Neural cell (in vitro differentiated cells): Measurements from ENCODE around the gene LTB4R2. TPM values are rescaled to one million over a fixed set of nuclear protein-coding genes. Genes with fewer than 3 reads are reported as not detected.

ENCODE experiments used
- H2AFZ ChIP-seq: fragments of 200-600, 300-800 bp; sonication (generic), shearing (Covaris generic); 2 replicates; pipeline ENCODE4 v1.6.0; 2014; ENCODE audit warnings: low read depth, mild to moderate bottlenecking, antibody characterized with exemption, low read length, moderate library complexity
- H3F3A ChIP-seq: fragments of 200-600 bp; shearing (Covaris generic); 2 replicates; pipeline ENCODE4 v1.6.1; 2016; ENCODE audit warnings: mild to moderate bottlenecking, moderate library complexity, mixed read lengths, antibody characterized with exemption, low read length; ENCODE audit not compliant: insufficient read depth, poor library complexity, severe bottlenecking
- H3K27ac ChIP-seq: fragments of 200-600, 300-800 bp; sonication (generic), shearing (Covaris generic); 2 replicates; pipeline ENCODE4 v1.5.1; 2014; ENCODE audit warnings: mild to moderate bottlenecking, low read length, moderate library complexity
- H3K27me3 ChIP-seq: fragments of 300-800, 200-600 bp; sonication (generic), shearing (Covaris generic); 2 replicates; pipeline ENCODE4 v1.6.0; 2014; ENCODE audit warnings: mild to moderate bottlenecking, low read depth, low read length, moderate library complexity; ENCODE audit not compliant: insufficient read depth
- H3K36me3 ChIP-seq: fragments of 300-800, 200-600 bp; sonication (generic), shearing (Covaris generic); 2 replicates; pipeline ENCODE4 v1.5.1; 2014; ENCODE audit warnings: mild to moderate bottlenecking, antibody characterized with exemption, low read length, moderate library complexity; ENCODE audit not compliant: insufficient read depth
- H3K4me2 ChIP-seq: fragments of 300-800, 200-600 bp; sonication (generic), shearing (Covaris generic); 2 replicates; pipeline ENCODE4 v1.6.0; 2014; ENCODE audit warnings: mild to moderate bottlenecking, low read length
- H3K4me3 ChIP-seq: fragments of 300-800, 200-600 bp; sonication (generic), shearing (Covaris generic); 2 replicates; pipeline ENCODE4 v1.5.1; 2014; ENCODE audit warnings: mild to moderate bottlenecking, low read length, moderate library complexity
- H3K79me2 ChIP-seq: fragments of 200-600 bp; shearing (Covaris generic); replicated peaks from 2 replicates; pipeline ENCODE4 v1.6.0; 2014; ENCODE audit warnings: mild to moderate bottlenecking, low read length, moderate library complexity; ENCODE audit not compliant: insufficient read depth
- H3K9ac ChIP-seq: fragments of 300-800, 200-600 bp; sonication (generic), shearing (Covaris generic); 2 replicates; pipeline ENCODE4 v1.6.1; 2016; ENCODE audit warnings: mild to moderate bottlenecking, low read length, mixed read lengths
- H3K9me2 ChIP-seq: fragments of 200-600 bp; shearing (Covaris generic); 2 replicates; pipeline ENCODE4 v1.6.1; 2016; ENCODE audit warnings: mild to moderate bottlenecking, low read length, mixed read lengths; ENCODE audit not compliant: insufficient read depth
- H3K9me3 ChIP-seq: fragments of 200-600, 300-800 bp; sonication (generic), shearing (Covaris generic); 2 replicates; pipeline ENCODE4 v1.6.1; 2016; ENCODE audit warnings: mild to moderate bottlenecking, mixed run types, low read length, moderate library complexity, mixed read lengths
- H4K20me1 ChIP-seq: fragments of 200-600 bp; shearing (Covaris generic); 2 replicates; pipeline ENCODE4 v1.6.1; 2016; ENCODE audit warnings: mild to moderate bottlenecking, mixed run types; ENCODE audit not compliant: insufficient read depth
- EP300 ChIP-seq: fragments of 450-650 bp; conservative IDR thresholded peaks from 2 replicates; pipeline ENCODE4 v1.6.1; 2014; ENCODE audit warnings: antibody characterized with exemption, mild to moderate bottlenecking, moderate library complexity; ENCODE audit not compliant: poor library complexity, severe bottlenecking
- EZH2 ChIP-seq: fragments of 200-600, 300-800 bp; shearing (Covaris generic), sonication (generic); IDR thresholded peaks from 2 replicates; pipeline ENCODE4 v1.6.1; 2014; ENCODE audit warnings: antibody characterized with exemption, low read length, borderline replicate concordance, mild to moderate bottlenecking; ENCODE audit not compliant: insufficient read depth, poor library complexity, severe bottlenecking
- MXI1 ChIP-seq: fragments of 450-650 bp; conservative IDR thresholded peaks from 2 replicates; pipeline ENCODE4 v1.6.1; 2014; ENCODE audit warnings: antibody characterized with exemption, mild to moderate bottlenecking; ENCODE audit not compliant: poor library complexity, severe bottlenecking
- POLR2AphosphoS5 ChIP-seq: IDR thresholded peaks from 2 replicates; pipeline ENCODE4 v1.6.1; 2012
- RAD21 ChIP-seq: fragments of 450-650 bp; conservative IDR thresholded peaks from 2 replicates; pipeline ENCODE4 v1.6.1; 2014; ENCODE audit warnings: antibody characterized with exemption, mild to moderate bottlenecking, moderate library complexity
- SMC3 ChIP-seq: fragments of 450-650 bp; conservative IDR thresholded peaks from 2 replicates; pipeline ENCODE4 v1.6.1; 2014; ENCODE audit warnings: antibody characterized with exemption, mild to moderate bottlenecking, moderate library complexity; ENCODE audit not compliant: poor library complexity
- TAF1 ChIP-seq: IDR thresholded peaks from 2 replicates; pipeline ENCODE4 v1.6.1; 2012; ENCODE audit warnings: low read depth
- polyA plus RNA-seq: library from polyadenylated mRNA; depleted of rRNA; stranded (reverse); fragments of >200 nt; gene quantifications from 2 replicates; pipeline ENCODE4 v1.2.3, GENCODE V29; 2014
- TF ChIP-seq, protein P1 (sequence below): IDR thresholded peaks from 2 replicates; pipeline ENCODE4 v1.6.1; 2012; ENCODE audit warnings: borderline replicate concordance
- TF ChIP-seq, protein P2 (sequence below): fragments of 450-650 bp; IDR thresholded peaks from 2 replicates; pipeline ENCODE4 v1.5.1; 2014; ENCODE audit warnings: antibody characterized with exemption, mild to moderate bottlenecking, moderate library complexity; ENCODE audit not compliant: poor library complexity, severe bottlenecking

Gene LTB4R2
- polyA plus RNA-seq, 1 donor from 2014 or later = 5.0 TPM

DNA sequence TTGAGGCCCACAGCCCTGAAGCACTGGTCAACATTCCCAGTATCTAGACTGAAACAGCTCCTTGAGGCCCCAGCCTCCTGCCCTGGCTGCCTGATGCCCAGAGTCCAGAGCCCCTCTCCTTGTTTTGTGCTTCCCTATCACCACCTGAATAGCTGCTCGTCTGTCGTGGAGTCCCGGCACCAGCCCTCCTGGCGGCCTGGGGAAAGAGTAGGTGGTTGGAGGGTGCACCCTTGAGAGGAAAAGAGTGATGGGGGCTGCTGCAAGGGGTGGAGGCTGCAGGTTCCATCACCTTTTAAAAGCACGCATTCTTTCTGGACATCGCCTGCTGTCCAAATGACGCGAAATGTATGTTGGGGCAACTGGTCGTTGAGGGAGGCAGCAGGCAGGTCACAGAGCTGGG lies 41.7 kb upstream of the LTB4R2 start:
- Histone ChIP-seq H3K27ac (no peak overlapping the region), H3K4me3 (no peak overlapping the region), H3K79me2 (no peaks in the 10 kb centered on the region), H3K36me3 (no peaks in the 10 kb centered on the region), H2AFZ (no peak overlapping the region), H3K9me2 (no peaks in the 10 kb centered on the region), H3K4me2 (no peak overlapping the region), H3K27me3 (no peaks in the 10 kb centered on the region), H3K9ac (no peak overlapping the region), H3F3A (no peaks in the 10 kb centered on the region), H4K20me1 (no peaks in the 10 kb centered on the region), H3K9me3 (no peaks in the 10 kb centered on the region)
- TF ChIP-seq SMC3 (no peak), TAF1 (no peak), MXI1 (no peak), EZH2 (no peak), RAD21 (no peak), POLR2AphosphoS5 (no peak), EP300 (no peak)
- TF ChIP-seq, protein P1, sequence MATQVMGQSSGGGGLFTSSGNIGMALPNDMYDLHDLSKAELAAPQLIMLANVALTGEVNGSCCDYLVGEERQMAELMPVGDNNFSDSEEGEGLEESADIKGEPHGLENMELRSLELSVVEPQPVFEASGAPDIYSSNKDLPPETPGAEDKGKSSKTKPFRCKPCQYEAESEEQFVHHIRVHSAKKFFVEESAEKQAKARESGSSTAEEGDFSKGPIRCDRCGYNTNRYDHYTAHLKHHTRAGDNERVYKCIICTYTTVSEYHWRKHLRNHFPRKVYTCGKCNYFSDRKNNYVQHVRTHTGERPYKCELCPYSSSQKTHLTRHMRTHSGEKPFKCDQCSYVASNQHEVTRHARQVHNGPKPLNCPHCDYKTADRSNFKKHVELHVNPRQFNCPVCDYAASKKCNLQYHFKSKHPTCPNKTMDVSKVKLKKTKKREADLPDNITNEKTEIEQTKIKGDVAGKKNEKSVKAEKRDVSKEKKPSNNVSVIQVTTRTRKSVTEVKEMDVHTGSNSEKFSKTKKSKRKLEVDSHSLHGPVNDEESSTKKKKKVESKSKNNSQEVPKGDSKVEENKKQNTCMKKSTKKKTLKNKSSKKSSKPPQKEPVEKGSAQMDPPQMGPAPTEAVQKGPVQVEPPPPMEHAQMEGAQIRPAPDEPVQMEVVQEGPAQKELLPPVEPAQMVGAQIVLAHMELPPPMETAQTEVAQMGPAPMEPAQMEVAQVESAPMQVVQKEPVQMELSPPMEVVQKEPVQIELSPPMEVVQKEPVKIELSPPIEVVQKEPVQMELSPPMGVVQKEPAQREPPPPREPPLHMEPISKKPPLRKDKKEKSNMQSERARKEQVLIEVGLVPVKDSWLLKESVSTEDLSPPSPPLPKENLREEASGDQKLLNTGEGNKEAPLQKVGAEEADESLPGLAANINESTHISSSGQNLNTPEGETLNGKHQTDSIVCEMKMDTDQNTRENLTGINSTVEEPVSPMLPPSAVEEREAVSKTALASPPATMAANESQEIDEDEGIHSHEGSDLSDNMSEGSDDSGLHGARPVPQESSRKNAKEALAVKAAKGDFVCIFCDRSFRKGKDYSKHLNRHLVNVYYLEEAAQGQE = no peak
- TF ChIP-seq, protein P2, sequence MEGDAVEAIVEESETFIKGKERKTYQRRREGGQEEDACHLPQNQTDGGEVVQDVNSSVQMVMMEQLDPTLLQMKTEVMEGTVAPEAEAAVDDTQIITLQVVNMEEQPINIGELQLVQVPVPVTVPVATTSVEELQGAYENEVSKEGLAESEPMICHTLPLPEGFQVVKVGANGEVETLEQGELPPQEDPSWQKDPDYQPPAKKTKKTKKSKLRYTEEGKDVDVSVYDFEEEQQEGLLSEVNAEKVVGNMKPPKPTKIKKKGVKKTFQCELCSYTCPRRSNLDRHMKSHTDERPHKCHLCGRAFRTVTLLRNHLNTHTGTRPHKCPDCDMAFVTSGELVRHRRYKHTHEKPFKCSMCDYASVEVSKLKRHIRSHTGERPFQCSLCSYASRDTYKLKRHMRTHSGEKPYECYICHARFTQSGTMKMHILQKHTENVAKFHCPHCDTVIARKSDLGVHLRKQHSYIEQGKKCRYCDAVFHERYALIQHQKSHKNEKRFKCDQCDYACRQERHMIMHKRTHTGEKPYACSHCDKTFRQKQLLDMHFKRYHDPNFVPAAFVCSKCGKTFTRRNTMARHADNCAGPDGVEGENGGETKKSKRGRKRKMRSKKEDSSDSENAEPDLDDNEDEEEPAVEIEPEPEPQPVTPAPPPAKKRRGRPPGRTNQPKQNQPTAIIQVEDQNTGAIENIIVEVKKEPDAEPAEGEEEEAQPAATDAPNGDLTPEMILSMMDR = no peak

- no peaks in the 10 kb centered on the region for H3K9me3 ChIP-seq
- H3K27me3 ChIP-seq = no peaks in the 10 kb centered on the region
- H3K4me2 ChIP-seq = no peak overlapping the region
- no peaks in the 10 kb centered on the region for H3K79me2 ChIP-seq
- no peaks in the 10 kb centered on the region for H3K36me3 ChIP-seq
- H3K4me3 ChIP-seq = no peak overlapping the region
- H3F3A ChIP-seq = no peaks in the 10 kb centered on the region
- TF ChIP-seq MXI1 (no peak), SMC3 (no peak), EP300 (no peak), EZH2 (no peak), RAD21 (no peak), POLR2AphosphoS5 (no peak), TAF1 (no peak)
- TF ChIP-seq, protein P2 = no peak
- TF ChIP-seq, protein P1 = no peak
- H3K9me2 ChIP-seq = no peaks in the 10 kb centered on the region
- H2AFZ ChIP-seq = no peak overlapping the region
- H3K27ac ChIP-seq = no peak overlapping the region
- no peak overlapping the region for H3K9ac ChIP-seq
- no peaks in the 10 kb centered on the region for H4K20me1 ChIP-seq
These were observed 40.6 kb upstream of the LTB4R2 start for GRCh38 chr14:24269368-24269767.
